ENCODE measurements around the gene AHNAK.

AHNAK gene

GRCh38 chr11:62544581-62545436 lies 1.8 kb downstream of the AHNAK start:
- peaks cover 62% of the 10 kb centered on the region for H3K27me3 ChIP-seq (ENCODE audit: control insufficient read depth, insufficient read depth, low read length)
- peak overlapping the region; percentile 54 for H3K9ac ChIP-seq (ENCODE audit: low read depth, low read length)
- H3K36me3 ChIP-seq (ENCODE audit: control insufficient read depth, insufficient read depth, low read length): no peaks in the 10 kb centered on the region
- peak overlapping the region; percentile 73 for H3K4me3 ChIP-seq (ENCODE audit: low read depth, low read length)
- H3K4me1 ChIP-seq (ENCODE audit: control insufficient read depth, insufficient read depth, low read length): peaks cover 17% of the 10 kb centered on the region
- H3K9me3 ChIP-seq (ENCODE audit: control insufficient read depth, insufficient read depth, low read length): no peaks in the 10 kb centered on the region

- Histone ChIP-seq H3K36me3 (ENCODE audit: control insufficient read depth, insufficient read depth, low read length) (no peaks in the 10 kb centered on the region), H3K4me3 (ENCODE audit: low read depth, low read length) (peak overlapping the region; percentile 73), H3K27me3 (ENCODE audit: control insufficient read depth, insufficient read depth, low read length) (peaks cover 53% of the 10 kb centered on the region), H3K9me3 (ENCODE audit: control insufficient read depth, insufficient read depth, low read length) (no peaks in the 10 kb centered on the region), H3K9ac (ENCODE audit: low read depth, low read length) (no peak overlapping the region), H3K4me1 (ENCODE audit: control insufficient read depth, insufficient read depth, low read length) (peaks cover 17% of the 10 kb centered on the region)
Measured at GRCh38 chr11:62543680-62544444, 2.7 kb downstream of the AHNAK start.

- H3K4me3 ChIP-seq (ENCODE audit: low read depth, low read length): peak overlapping the region; percentile 55
- no peaks in the 10 kb centered on the region for H3K9me3 ChIP-seq (ENCODE audit: control insufficient read depth, insufficient read depth, low read length)
- no peaks in the 10 kb centered on the region for H3K36me3 ChIP-seq (ENCODE audit: control insufficient read depth, insufficient read depth, low read length)
- H3K9ac ChIP-seq (ENCODE audit: low read depth, low read length): no peak overlapping the region
- peaks cover 17% of the 10 kb centered on the region for H3K4me1 ChIP-seq (ENCODE audit: control insufficient read depth, insufficient read depth, low read length)
- H3K27me3 ChIP-seq (ENCODE audit: control insufficient read depth, insufficient read depth, low read length): peaks cover 44% of the 10 kb centered on the region
Measured at GRCh38 chr11:62542750-62543567, 3.6 kb downstream of the AHNAK start.

GRCh38 chr11:62542111-62542745 lies 4.4 kb downstream of the AHNAK start:
- Histone ChIP-seq H3K4me1 (ENCODE audit: control insufficient read depth, insufficient read depth, low read length) (peaks cover 13% of the 10 kb centered on the region), H3K9me3 (ENCODE audit: control insufficient read depth, insufficient read depth, low read length) (no peaks in the 10 kb centered on the region), H3K36me3 (ENCODE audit: control insufficient read depth, insufficient read depth, low read length) (no peaks in the 10 kb centered on the region), H3K9ac (ENCODE audit: low read depth, low read length) (no peak overlapping the region), H3K4me3 (ENCODE audit: low read depth, low read length) (peak overlapping the region; percentile 42), H3K27me3 (ENCODE audit: control insufficient read depth, insufficient read depth, low read length) (peaks cover 37% of the 10 kb centered on the region)

GRCh38 chr11:62540804-62541701 lies 5.6 kb downstream of the AHNAK start:
- Histone ChIP-seq H3K9me3 (ENCODE audit: control insufficient read depth, insufficient read depth, low read length) (no peaks in the 10 kb centered on the region), H3K4me3 (ENCODE audit: low read depth, low read length) (no peak overlapping the region), H3K9ac (ENCODE audit: low read depth, low read length) (no peak overlapping the region), H3K27me3 (ENCODE audit: control insufficient read depth, insufficient read depth, low read length) (peaks cover 33% of the 10 kb centered on the region), H3K36me3 (ENCODE audit: control insufficient read depth, insufficient read depth, low read length) (no peaks in the 10 kb centered on the region), H3K4me1 (ENCODE audit: control insufficient read depth, insufficient read depth, low read length) (peaks cover 13% of the 10 kb centered on the region)

- Histone ChIP-seq H3K4me3 (ENCODE audit: low read depth, low read length) (no peak overlapping the region), H3K9ac (ENCODE audit: low read depth, low read length) (no peak overlapping the region), H3K27me3 (ENCODE audit: control insufficient read depth, insufficient read depth, low read length) (peaks cover 21% of the 10 kb centered on the region), H3K4me1 (ENCODE audit: control insufficient read depth, insufficient read depth, low read length) (peaks cover 13% of the 10 kb centered on the region), H3K36me3 (ENCODE audit: control insufficient read depth, insufficient read depth, low read length) (no peaks in the 10 kb centered on the region), H3K9me3 (ENCODE audit: control insufficient read depth, insufficient read depth, low read length) (no peaks in the 10 kb centered on the region)
Measured at GRCh38 chr11:62539238-62539925, 7.2 kb downstream of the AHNAK start.

GRCh38 chr11:62538470-62539237 lies 8.0 kb downstream of the AHNAK start:
- Histone ChIP-seq H3K4me1 (ENCODE audit: control insufficient read depth, insufficient read depth, low read length) (peaks cover 8% of the 10 kb centered on the region), H3K27me3 (ENCODE audit: control insufficient read depth, insufficient read depth, low read length) (peaks cover 14% of the 10 kb centered on the region), H3K9me3 (ENCODE audit: control insufficient read depth, insufficient read depth, low read length) (no peaks in the 10 kb centered on the region), H3K9ac (ENCODE audit: low read depth, low read length) (no peak overlapping the region), H3K4me3 (ENCODE audit: low read depth, low read length) (no peak overlapping the region), H3K36me3 (ENCODE audit: control insufficient read depth, insufficient read depth, low read length) (peaks cover 2% of the 10 kb centered on the region)

GRCh38 chr11:62536301-62536957 lies 10.2 kb downstream of the AHNAK start:
- no peaks in the 10 kb centered on the region for H3K9me3 ChIP-seq (ENCODE audit: control insufficient read depth, insufficient read depth, low read length)
- no peaks in the 10 kb centered on the region for H3K4me1 ChIP-seq (ENCODE audit: control insufficient read depth, insufficient read depth, low read length)
- no peak overlapping the region for H3K4me3 ChIP-seq (ENCODE audit: low read depth, low read length)
- H3K36me3 ChIP-seq (ENCODE audit: control insufficient read depth, insufficient read depth, low read length): peaks cover 4% of the 10 kb centered on the region
- H3K9ac ChIP-seq (ENCODE audit: low read depth, low read length): no peak overlapping the region
- peaks cover 1% of the 10 kb centered on the region for H3K27me3 ChIP-seq (ENCODE audit: control insufficient read depth, insufficient read depth, low read length)

- no peaks in the 10 kb centered on the region for H3K27me3 ChIP-seq (ENCODE audit: control insufficient read depth, insufficient read depth, low read length)
- peaks cover 4% of the 10 kb centered on the region for H3K36me3 ChIP-seq (ENCODE audit: control insufficient read depth, insufficient read depth, low read length)
- H3K9ac ChIP-seq (ENCODE audit: low read depth, low read length): no peak overlapping the region
- no peaks in the 10 kb centered on the region for H3K4me1 ChIP-seq (ENCODE audit: control insufficient read depth, insufficient read depth, low read length)
- no peak overlapping the region for H3K4me3 ChIP-seq (ENCODE audit: low read depth, low read length)
- no peaks in the 10 kb centered on the region for H3K9me3 ChIP-seq (ENCODE audit: control insufficient read depth, insufficient read depth, low read length)
Measured at GRCh38 chr11:62535802-62536201, 10.8 kb downstream of the AHNAK start.

All from iPS-15b (cell line).